HG03108 (cell line): ENCODE measurements around the gene PRRG2.
A peak's percentile ranks its signal among the peaks of the same experiment; 100 is the strongest.

Source experiments
- ATAC-seq: cut with Tn5 transposase; IDR thresholded peaks from one replicate; pipeline ENCODE4 v1.9.1; 2021; ENCODE audit warnings: moderate library complexity; ENCODE audit not compliant: unreplicated experiment

PRRG2 gene

DNA sequence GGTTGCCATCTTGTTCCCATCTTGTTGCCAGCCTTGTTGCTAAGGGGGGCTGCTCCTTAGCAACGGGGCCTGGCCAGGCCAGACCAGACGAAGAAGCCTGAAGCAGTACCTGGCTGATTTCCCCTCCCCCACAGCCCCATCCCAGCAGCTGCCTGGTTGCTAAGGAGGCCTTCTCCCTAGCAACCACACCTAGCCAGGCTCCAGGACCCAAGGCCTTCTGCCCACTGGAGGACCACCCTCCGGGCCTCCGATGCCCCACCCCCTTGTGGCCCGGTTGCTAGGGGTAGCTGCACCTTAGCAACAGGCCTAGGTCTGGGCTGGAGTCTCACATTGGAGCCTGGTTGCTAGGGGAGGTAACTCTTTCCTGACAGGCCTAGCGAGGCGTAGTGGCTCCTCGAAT lies 3.9 kb downstream of the PRRG2 start:
- ATAC-seq, result no peak

DNA sequence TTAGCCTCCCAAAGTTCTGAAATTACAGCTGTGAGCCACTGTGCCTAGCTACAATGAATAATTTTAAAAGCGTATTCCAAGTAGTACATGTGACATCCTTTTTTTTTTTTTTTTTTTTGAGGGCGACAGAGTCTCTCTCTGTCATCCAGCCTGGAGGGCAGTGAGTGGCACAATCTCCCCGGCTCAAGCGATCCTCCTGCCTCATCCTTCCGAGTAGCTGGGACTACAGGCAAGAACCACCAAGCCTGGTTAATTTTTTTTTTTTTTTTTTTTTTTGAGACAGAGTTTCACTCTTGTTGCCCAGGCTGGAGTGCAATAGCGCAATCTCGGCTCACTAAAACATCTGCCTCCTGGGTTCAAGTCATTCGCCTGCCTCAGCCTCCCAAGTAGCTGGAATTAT lies 6.1 kb downstream of the PRRG2 start:
- ATAC-seq, result no peak

GRCh38 chr19:49588365-49589122 lies 7.4 kb downstream of the PRRG2 start:
- ATAC-seq, result no peak

DNA sequence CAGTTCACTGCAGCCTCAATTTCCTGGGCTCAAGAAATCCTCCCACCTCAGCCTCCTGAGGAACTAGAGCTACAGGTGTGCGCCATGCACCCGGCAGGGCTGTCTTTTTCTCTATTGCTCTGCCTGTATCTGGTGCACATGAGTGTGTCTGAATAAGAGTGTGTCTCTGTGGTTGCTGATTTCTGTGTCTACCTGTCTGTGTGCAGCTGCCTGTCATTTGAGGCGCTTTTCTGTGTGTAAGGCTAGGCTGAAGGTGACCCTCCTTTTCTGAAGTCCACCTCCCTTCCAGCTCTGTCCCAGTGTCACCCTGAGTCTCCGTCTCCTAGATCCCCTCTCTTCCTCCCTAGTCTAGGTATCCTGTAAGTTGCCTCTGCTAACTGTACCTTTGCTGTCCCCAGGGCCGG lies 8.4 kb downstream of the PRRG2 start:
- ATAC-seq, result no peak

DNA sequence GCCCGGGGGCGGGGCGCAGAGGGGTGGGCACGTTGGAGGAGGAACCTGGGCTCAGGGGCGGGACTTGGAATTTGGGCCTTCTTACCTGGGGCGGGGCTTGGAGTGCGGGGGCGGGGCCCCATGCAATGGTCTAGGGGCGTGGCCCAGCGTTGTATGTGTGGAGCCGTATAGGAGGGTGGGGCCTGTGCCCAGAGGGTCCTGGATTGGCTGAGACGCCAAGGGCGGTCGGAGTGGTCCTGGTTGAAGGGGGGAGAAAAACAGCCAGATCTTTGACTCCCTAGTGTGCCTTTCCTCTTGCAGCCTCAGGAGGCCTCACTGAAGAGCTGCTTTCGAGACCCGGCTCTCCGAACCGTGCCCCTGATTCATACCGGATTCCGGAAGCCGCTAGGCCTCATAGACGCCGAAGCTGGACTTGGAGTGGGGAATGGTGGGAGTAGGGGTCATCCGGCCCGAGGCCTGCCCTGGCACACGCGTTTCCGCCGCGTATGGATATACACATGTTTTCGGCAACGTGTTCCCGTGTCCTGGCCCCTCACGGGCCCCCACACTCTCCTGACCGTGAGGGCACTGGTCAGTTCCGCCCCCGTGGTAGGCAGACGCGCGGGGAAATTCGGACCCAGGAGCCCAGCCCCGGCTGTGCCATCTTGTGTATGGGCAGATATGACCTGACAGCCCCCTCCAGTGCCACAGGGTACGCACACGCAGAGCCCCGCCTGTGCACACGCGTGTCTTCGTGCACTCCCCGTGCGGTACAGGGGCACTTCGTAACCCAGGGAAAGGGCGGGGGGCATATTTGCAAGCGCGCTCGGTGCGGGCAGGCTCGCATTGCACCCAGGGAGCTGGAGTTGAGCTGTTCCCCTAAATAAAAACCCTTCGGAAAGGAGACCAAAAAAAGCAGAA lies 9.2 kb downstream of the PRRG2 start:
- peak; percentile 70 for ATAC-seq

DNA sequence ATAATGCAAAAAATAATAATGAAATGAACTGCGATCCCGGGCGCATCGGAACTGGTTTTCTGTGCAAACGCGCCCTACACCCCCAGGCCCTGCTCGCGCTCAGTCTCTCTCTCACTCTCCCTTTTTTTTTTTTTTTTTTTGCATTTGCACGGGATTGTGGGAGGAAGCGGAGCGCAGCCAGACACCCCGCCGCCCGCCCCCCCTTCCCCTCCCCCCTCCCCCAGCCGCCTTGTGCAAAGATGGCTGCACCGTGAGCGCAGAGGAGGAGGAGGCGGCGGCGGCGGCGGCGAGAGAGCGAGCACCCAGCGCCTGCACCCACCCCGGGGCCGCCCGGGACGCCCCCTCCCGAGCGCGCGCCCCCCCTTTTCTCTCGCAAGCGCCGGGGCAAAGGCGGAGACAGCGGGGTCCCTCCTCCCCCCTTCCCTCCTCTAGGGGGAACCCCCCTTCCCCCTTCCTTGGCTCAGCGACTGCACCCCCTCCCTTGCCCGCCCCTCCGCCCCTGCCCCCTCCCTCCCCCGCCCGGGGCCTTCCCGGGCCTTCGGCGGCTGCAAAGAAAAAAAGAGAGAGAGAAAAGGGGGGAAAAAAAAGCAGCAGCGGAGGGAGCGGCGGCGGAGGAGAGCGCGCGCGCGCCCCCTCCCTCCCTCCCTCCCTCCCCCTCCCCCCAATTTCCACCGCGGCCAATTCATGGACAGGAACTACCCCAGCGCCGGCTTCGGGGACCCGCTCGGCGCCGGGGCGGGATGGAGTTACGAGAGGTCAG lies 10.0 kb downstream of the PRRG2 start, which contains the start of gene PRR12:
Gene PRR12 (plus strand): TSS at position 212 of the 760 bp plus-strand sequence. CDS start 473 bp downstream, at position 685.
- ATAC-seq, result no peak

DNA sequence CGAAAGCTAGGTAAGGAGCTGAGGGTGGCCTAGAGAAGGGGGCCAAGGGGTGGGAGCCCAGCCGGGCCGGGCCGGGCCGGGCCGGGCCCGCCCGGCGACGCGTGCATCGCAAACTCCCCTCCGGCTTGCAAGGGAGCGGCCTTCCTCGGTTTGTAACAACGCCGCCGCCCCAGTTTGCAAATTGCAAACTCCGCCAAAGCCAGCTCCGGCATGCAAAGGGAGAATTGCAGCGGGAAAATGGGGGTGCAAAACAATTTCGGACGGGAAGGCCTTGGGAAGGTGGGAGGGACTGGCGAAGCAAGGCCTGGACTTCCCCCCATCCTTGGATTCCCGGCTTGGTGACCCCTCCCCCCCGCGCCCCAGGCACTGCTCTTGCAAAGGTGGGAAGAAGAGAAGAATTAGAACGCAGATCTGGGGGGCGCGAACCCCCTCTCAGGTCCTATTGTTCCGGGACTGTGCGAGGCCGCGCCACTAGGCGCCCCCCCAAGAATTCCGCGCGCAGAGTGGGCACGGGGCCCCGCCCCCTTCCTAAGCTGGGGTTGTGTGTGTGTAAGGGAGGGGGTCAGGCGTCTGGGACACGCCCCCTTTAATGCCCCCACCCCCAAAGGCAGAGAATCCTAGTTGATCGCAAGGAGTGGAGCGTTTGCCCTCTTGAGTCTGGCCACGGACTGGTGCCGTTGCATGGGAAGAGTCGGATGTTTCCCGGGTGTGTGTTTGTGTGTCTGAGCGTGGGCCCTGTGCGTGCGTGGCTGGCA lies 10.8 kb downstream of the PRRG2 start:
- no peak for ATAC-seq

DNA sequence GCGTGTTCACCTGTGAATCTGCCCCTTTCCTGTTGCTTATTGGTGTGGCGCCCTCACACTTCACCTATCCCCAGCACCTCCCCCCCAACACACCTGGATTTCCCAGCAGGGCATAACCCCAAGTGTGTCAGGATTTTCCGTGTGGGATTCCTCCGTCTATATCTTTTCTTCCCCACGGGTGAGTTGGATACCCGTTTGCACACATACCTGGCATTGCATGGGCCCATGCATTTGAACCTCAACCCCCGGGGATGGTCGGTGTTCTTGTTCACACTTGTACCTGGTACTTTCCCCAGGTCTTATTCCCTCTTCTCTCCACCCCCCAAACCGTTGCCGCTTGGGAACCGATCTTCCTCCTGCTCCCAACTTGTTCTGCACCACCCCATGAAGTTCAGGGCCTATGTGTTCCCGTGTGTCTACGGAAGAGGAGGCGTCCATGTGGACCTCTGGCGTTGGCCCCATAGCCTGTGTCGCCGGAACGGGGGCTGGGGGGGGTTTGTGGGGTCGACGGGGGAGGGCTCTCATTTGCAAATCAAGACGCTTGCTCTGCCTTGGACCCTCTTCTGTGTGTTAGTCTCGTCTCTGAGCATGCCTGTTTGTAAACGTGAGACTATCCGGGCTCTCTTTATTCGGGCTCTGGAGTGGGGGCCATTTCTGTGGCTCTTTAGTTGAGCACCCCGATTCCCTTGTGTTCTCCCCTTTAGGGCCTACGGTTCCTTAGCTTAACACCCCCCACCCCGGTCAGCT lies 11.5 kb downstream of the PRRG2 start:
- no peak for ATAC-seq

DNA sequence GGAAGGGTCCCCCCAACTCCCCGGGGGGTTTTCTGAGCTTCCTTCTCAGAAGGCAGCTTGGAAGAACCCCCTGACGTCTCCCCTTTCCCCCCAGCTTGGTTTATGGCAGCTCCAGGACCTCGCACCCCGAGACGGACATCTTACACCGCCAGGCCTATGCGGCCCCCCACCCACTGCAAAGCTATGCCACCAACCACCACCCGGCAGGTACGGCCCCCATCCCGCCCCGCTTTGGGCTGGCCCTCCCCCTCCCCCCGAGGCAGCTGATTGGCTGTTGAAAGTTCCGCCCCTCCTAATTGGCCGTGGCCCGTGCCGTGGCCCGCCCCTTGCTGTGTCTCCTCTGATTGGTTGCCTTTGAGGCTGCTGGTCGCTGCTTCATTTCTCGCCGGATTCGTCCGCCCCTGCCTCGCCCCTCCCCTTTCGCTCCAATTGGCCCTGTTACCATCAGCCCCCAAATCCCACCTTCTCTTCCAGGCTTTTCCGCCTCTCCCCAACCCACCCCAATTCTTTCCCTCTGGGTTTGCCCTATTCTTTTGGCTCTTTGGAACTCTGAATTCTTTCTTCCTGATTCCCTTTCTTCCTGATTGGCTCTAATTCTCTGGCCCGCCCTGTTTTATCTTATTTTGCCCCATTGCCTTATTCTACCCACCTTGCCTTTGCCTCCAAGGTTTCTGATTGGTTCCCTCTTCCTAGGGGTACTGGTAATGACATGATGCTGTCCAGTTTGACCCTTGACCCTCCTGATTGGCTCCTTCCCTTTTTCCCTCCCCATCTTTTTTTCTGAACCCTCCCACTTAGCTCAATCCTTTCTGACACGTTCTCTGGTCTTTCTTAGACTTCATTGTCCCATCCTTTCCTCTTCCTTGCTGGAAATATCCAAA lies 12.4 kb downstream of the PRRG2 start:
- peak; percentile 40 for ATAC-seq

- ATAC-seq, result no peak
These were observed 13.3 kb downstream of the PRRG2 start for GRCh38 chr19:49594157-49594992.

GRCh38 chr19:49594993-49595818 lies 14.1 kb downstream of the PRRG2 start:
- no peak for ATAC-seq

GRCh38 chr19:49595819-49596404 lies 14.8 kb downstream of the PRRG2 start:
- ATAC-seq, result no peak

- no peak for ATAC-seq
These were observed 15.3 kb downstream of the PRRG2 start for GRCh38 chr19:49596407-49596806.

GRCh38 chr19:49596954-49597702 lies 16.0 kb downstream of the PRRG2 start:
- no peak for ATAC-seq

- ATAC-seq, result no peak
These were observed 16.5 kb downstream of the PRRG2 start for GRCh38 chr19:49597703-49597974.
